A549 treated with DMSO at 1 μM for 4 hours (cell line): Measurements from ENCODE around the gene GCC1. TPM values are rescaled to one million over a fixed set of nuclear protein-coding genes. Genes with fewer than 3 reads are reported as not detected.

Source experiments
- total RNA-seq: library from RNA; stranded (reverse); fragments of 200-300 nt; extraction: Qiagen RNA extraction; gene quantifications from 5 replicates; pipeline ENCODE4 v1.2.3, GENCODE V29; 2022; ENCODE audit warnings: low read depth

The GCC1 gene, protein sequence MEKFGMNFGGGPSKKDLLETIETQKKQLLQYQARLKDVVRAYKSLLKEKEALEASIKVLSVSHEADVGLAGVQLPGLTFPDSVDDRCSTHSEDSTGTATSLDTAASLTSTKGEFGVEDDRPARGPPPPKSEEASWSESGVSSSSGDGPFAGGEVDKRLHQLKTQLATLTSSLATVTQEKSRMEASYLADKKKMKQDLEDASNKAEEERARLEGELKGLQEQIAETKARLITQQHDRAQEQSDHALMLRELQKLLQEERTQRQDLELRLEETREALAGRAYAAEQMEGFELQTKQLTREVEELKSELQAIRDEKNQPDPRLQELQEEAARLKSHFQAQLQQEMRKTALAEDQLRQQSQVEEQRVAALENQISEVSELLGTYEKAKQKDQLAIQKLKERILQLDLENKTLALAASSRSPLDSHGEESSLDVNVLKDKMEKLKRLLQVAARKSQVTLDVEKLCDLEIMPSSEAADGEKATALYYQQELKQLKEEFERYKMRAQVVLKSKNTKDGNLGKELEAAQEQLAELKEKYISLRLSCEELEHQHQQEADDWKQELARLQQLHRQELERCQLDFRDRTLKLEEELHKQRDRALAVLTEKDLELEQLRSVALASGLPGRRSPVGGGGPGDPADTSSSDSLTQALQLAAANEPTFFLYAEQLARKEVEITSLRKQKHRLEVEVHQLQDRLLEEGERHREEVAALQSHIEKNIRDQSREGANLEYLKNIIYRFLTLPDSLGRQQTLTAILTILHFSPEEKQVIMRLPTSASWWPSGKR
- 14.8 to 15.9 TPM (median 15.6 TPM) in 5 replicates for total RNA-seq

DNA sequence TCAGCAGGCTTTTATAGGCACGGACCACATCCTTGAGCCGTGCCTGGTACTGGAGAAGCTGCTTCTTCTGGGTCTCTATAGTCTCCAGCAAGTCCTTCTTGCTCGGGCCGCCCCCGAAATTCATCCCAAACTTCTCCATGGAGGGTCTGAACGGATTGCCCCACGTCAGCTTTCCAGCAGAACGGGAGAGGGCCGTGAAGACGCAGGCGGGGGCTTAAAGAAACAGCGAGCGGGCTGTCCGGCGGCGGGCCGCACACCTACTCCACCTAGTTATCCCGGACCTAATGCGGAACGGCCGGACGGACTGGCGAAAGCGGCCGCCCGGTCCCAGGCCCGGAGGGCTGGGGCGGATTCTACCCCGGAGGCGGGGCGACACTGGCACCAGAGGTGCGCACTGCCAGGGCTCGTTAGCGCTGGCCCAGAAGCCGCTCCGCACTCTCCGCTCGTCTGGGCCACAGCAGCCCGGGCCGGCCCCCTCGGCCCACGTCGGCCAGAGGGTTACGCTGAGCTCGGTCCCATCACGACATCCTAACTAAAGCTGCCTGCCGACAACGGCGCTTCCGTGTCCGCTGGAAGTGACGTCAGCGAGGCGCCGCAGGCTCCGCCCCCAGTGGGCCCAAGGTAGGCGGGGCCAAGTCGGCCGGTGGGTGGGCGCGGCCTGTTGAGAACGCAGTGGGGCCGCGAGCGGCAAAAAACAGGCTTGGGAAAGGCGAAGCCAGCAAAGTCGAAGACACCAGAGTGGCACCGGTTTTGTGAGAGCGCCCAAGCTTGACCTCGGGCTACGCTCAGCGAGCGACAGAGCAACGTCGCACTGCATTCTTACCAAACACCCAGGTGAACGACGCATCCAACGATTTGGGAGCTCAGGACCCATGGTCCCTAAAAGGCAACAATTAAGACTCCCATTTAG is at the start of gene GCC1:
TSS of gene GCC1 (minus strand) at position 553 of the 910 bp plus-strand sequence. CDS start at position 139, 414 bp downstream.

DNA sequence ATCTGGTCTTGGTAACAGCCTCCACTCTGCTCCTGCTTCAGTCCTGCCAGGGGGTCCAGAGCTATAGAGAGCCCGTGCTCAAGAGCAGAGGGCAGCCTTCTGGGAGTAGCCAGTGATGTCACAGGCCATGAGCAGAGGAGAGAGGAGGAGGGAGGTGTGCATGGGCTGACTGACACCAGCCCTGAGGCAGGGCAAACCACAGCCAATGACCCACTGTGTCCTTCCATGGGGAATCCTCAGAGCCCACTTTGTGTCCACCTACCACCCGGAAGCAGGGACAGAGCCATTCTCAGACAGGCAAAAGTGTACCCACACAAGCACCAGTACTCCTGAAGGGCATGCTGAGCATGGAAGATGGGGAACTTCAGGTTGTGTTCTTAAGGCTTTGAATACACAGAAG is 32.6 kb upstream of the GCC1 start, which contains the start of gene PAX4:
TSS of gene PAX4 (minus strand) at position 101 of the 400 bp plus-strand sequence. CDS start 2,214 bp downstream, outside the sequence.

DNA sequence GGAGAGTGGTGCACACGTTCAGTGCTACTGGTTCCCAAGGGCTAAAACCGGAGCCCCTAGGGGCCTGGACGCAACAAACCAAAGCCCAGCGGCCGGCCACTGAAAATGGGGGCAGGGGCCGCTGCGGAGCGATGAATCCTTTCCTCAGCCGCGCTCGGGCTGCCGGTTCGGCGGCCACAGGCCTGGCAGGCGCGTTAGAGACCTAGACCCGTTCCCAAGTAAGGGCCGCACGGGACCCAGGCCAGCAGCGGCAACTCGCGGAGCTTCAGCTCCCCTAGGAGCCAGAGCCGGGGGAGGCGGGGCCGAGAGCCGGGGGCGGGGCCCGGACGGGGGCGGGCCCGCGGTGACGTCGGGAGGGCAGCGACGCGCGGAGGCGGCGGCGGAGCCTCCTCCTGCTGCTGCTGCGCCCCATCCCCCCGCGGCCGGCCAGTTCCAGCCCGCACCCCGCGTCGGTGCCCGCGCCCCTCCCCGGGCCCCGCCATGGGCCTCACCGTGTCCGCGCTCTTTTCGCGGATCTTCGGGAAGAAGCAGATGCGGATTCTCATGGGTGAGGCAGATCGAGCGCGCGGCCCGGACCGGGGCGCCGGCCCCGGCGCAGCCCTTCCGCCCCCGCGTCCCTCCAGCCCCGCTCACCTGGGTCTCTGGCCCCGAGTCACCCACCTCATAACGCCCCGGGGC is 2.8 kb upstream of the GCC1 start, which contains the start of gene ARF5:
TSS of gene ARF5 (plus strand) at position 393 of the 678 bp plus-strand sequence. CDS start at position 481, 88 bp downstream.

Other genes starting within 250 kb of the GCC1 start
- gene ZNF800, start 192.9 kb downstream of the GCC1 start, total RNA-seq: 9.9 to 13.6 TPM (median 11.2 TPM) in 5 replicates
- 150 to 207 TPM (median 158 TPM) in 5 replicates for gene ARF5, start 2.8 kb upstream of the GCC1 start, total RNA-seq
- 0.17 to 0.31 TPM in 2 of 5 replicates, not detected in the others for gene FSCN3, start 8.1 kb upstream of the GCC1 start, total RNA-seq
- gene PAX4, start 32.5 kb upstream of the GCC1 start, total RNA-seq: not detected in 5 replicates
- gene SND1, start 66.6 kb upstream of the GCC1 start, total RNA-seq: 111 to 120 TPM (median 111 TPM) in 5 replicates